ENCODE measurements around the gene SMARCE1.

DNA sequence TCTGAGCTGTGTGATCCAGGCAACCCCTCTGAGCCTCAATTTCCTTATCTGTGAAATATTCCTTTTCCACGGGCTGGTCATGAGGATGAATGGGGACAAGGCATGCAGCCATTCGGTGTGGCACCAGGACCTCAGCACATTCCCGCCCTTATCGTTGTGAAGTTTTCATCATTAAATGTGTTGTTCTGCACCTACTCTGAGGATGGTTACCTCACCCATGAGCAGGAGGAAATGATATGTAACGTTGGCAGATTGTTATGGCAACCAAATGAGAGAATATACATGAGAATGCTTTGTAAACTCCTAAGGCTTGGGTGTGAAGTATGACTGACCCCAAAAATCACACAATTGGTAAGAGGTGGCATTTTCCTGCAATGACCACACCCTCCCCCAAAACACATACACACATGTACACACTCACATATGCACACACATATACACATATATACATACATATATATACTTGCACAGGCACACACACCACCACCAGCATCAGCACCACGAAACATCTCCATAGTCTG lies 39.5 kb downstream of the SMARCE1 start:
- TF ChIP-seq, protein P1, sequence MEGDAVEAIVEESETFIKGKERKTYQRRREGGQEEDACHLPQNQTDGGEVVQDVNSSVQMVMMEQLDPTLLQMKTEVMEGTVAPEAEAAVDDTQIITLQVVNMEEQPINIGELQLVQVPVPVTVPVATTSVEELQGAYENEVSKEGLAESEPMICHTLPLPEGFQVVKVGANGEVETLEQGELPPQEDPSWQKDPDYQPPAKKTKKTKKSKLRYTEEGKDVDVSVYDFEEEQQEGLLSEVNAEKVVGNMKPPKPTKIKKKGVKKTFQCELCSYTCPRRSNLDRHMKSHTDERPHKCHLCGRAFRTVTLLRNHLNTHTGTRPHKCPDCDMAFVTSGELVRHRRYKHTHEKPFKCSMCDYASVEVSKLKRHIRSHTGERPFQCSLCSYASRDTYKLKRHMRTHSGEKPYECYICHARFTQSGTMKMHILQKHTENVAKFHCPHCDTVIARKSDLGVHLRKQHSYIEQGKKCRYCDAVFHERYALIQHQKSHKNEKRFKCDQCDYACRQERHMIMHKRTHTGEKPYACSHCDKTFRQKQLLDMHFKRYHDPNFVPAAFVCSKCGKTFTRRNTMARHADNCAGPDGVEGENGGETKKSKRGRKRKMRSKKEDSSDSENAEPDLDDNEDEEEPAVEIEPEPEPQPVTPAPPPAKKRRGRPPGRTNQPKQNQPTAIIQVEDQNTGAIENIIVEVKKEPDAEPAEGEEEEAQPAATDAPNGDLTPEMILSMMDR (IDR thresholded peaks at IDR 0.05): no peak
- TF ChIP-seq POLR2A (IDR thresholded peaks at IDR 0.05) (no peak), EP300 (IDR thresholded peaks at IDR 0.05) (no peak)

All from ovary (tissue), 3 donors.